Ovary (tissue), 9 donors: ENCODE data around the gene SPARC. TPM values are rescaled to one million over a fixed set of nuclear protein-coding genes. Genes with fewer than 3 reads are reported as not detected.

Source experiments
- DNase-seq, 5 donors: peaks; one replicate each; pipeline ENCODE4 v3.0.0-alpha.2; 2019 to 2020
- H3K27ac ChIP-seq, 2 donors: fragments of 200-600 bp; one replicate each; pipeline versions ENCODE4 v1.5.1 to v1.8.0; 2019 to 2022
- H3K27me3 ChIP-seq: fragments of 200-600 bp; one replicate; pipeline ENCODE4 v1.8.0; 2022
- H3K36me3 ChIP-seq: fragments of 200-600 bp; sonication (generic); one replicate; pipeline ENCODE4 v1.5.1; 2019
- H3K4me1 ChIP-seq: one replicate; pipeline ENCODE4 v1.8.1; 2013; ENCODE audit warnings: mild to moderate bottlenecking, moderate library complexity; ENCODE audit not compliant: insufficient read depth
- H3K4me3 ChIP-seq: fragments of 200-600 bp; sonication (generic); one replicate; pipeline ENCODE4 v1.5.1; 2017
- H3K9me3 ChIP-seq, 2 donors: fragments of 200-600 bp in 1 of 2; sonication (generic) in 1 of 2; one replicate each; pipeline versions ENCODE4 v1.5.1 to v1.8.1; 2013 to 2019; ENCODE audit warnings: mild to moderate bottlenecking in 1 of 2, moderate library complexity in 1 of 2
- CTCF ChIP-seq, 3 donors: fragments of 450-650 bp in 2 of 3; fragments of 200-600 bp in 1 of 3; IDR thresholded peaks; one replicate each; pipeline versions ENCODE4 v1.5.1 to v1.8.0; 2016 to 2022; ENCODE audit warnings: antibody characterized with exemption in 3 of 3, mild to moderate bottlenecking in 1 of 3
- EP300 ChIP-seq: sonication (generic); formaldehyde crosslinking; IDR thresholded peaks from one replicate; pipeline ENCODE4 v1.6.1; 2017; ENCODE audit warnings: antibody characterized with exemption
- POLR2A ChIP-seq: fragments of 450-650 bp; IDR thresholded peaks from one replicate; pipeline ENCODE4 v1.6.1; 2017; ENCODE audit warnings: antibody characterized with exemption, mild to moderate bottlenecking, moderate library complexity
- WGBS, 3 donors: extraction: QIAGEN DNeasy Blood & Tissue Kit in 1 of 3; methylation state at CpG; one replicate each; pipeline versions ENCODE4 v1.1.5 to v1.1.7; 2013 to 2017; 5-methylcytosine and 5-hydroxymethylcytosine counted together
- intact Hi-C, 4 donors: fragments of 100-400 bp; cut with DNase I; formaldehyde crosslinking; loops; one replicate each; pipeline versions ENCODE4 v1.11.0 to v1.15.1; 2022 to 2023
- polyA plus RNA-seq, 2 donors: library from polyadenylated mRNA; stranded (reverse); fragments of 200-250 nt in 1 of 2; fragments of 350-450 nt in 1 of 2; fragmentation: Illumina TruSeq in 1 of 2; extraction: RNeasy Lipid Tissue Mini Kit (QIAGEN cat#74804) in 1 of 2; gene quantifications; one replicate each; pipeline ENCODE4 v1.2.3, GENCODE V29; 2013 to 2014
- total RNA-seq, 7 donors: library from RNA; depleted of rRNA in 2 of 7; stranded (reverse); fragments of >200 nt in 2 of 7; fragmentation: NEBNext Ultra II Directional in 3 of 7; extraction: Animal tissue kit (Norgen Biotek cat#: 25700) in 3 of 7; gene quantifications; one replicate each; pipeline versions ENCODE4 v1.1.0 to v1.2.4, GENCODE V29; 2016 to 2023
- donor health status: DM: no; HTN: no; CAD: no; lungs with moderate emphysema.
- donor health status: DM: no; HTN: no; CAD: no.
- donor health status: Bipolar disorder and iron deficiency.
- donor health status: DM: yes; HTN: yes; CAD: no.
- donor health status: DM: no; HTN: no; CAD: no.
- donor health status: DM: yes; HTN: yes; CAD: no.

Gene SPARC
- total and polyA plus RNA-seq, 9 donors: 220 to 2,564 (median 924) TPM

GRCh38 chr5:151657114-151657513 lies 29.6 kb downstream of the SPARC start:
- H3K4me1 ChIP-seq: peaks cover 6% of the 10 kb centered on the region
- 82 to 95% (median 84%) methylated on average over 1 of the region's 1 CpG for whole genome bisulfite sequencing, 3 donors
- no peak for TF ChIP-seq CTCF (IDR thresholded peaks at IDR 0.05)
- TF ChIP-seq POLR2A: no peak
- TF ChIP-seq EP300: no peak
- H3K27me3 ChIP-seq: no peaks in the 10 kb centered on the region
- H3K27ac ChIP-seq: no peak overlapping the region
- H3K9me3 ChIP-seq: no peaks in the 10 kb centered on the region
- no peak overlapping the region for H3K4me3 ChIP-seq
- intact Hi-C loops: loop anchor here in 1 of 4 donors (10.0 kb wide), 1 partner anchor 212 kb away; the partner anchor contains the start of gene SLC36A1
- DNase-seq: no peak
- H3K36me3 ChIP-seq: no peaks in the 10 kb centered on the region

- Histone ChIP-seq H3K27ac (no peak overlapping the region), H3K36me3 (no peaks in the 10 kb centered on the region), H3K9me3 (no peaks in the 10 kb centered on the region), H3K4me1 (peaks cover 6% of the 10 kb centered on the region), H3K4me3 (no peak overlapping the region), H3K27me3 (no peaks in the 10 kb centered on the region)
- WGBS, 3 donors: 90 to 94% (median 94%) methylated on average over 4 of the region's 4 CpGs
- no peak for TF ChIP-seq CTCF (IDR thresholded peaks at IDR 0.05)
- TF ChIP-seq EP300: no peak
- TF ChIP-seq POLR2A: no peak
- DNase-seq: no peak
- intact Hi-C loops: loop anchor here in 1 of 4 donors (10.0 kb wide), 1 partner anchor 212 kb away; the partner anchor contains the start of gene SLC36A1
Measured at GRCh38 chr5:151656311-151656710, 30.4 kb downstream of the SPARC start.

- intact Hi-C loops: loop anchor here in 3 of 4 donors (2.0 to 10.0 kb wide), 3 partner anchors 200 to 207 kb away; partner anchors contain the start of gene SLC36A1 (in 2 of the 3)
- Histone ChIP-seq H3K4me3 (no peak overlapping the region), H3K27me3 (no peaks in the 10 kb centered on the region), H3K4me1 (no peaks in the 10 kb centered on the region), H3K36me3 (no peaks in the 10 kb centered on the region), H3K9me3 (no peaks in the 10 kb centered on the region), H3K27ac (no peak overlapping the region)
- WGBS, 3 donors: 0 to 1% (median 1%) methylated on average over 6 of the region's 6 CpGs
- no peak for TF ChIP-seq EP300
- peak; percentile 57 to 77 (median 60) for TF ChIP-seq CTCF (IDR thresholded peaks at IDR 0.05)
- no peak for TF ChIP-seq POLR2A
- peak; percentile 61 to 85 (median 77) for DNase-seq
Measured at GRCh38 chr5:151651997-151652645, 34.6 kb downstream of the SPARC start.

- Histone ChIP-seq H3K4me3 (no peak overlapping the region), H3K27me3 (no peaks in the 10 kb centered on the region), H3K4me1 (no peaks in the 10 kb centered on the region), H3K36me3 (no peaks in the 10 kb centered on the region), H3K9me3 (no peaks in the 10 kb centered on the region), H3K27ac (no peak overlapping the region)
- no peak for TF ChIP-seq EP300
- TF ChIP-seq POLR2A: no peak
- TF ChIP-seq CTCF (IDR thresholded peaks at IDR 0.05): no peak
- DNase-seq: no peak
- intact Hi-C loops: loop anchor here in 1 of 4 donors (5.0 kb wide), 1 partner anchor 207 kb away; no protein-coding TSS in a partner anchor
- WGBS, 3 donors: 65 to 77% (median 72%) methylated on average over 7 of the region's 7 CpGs
Measured at GRCh38 chr5:151648988-151649387, 37.7 kb downstream of the SPARC start.
